HG02973 (cell line): ENCODE results near the gene BTNL3.
"Not testable (repeated sequence)": the region's sequence is repeated elsewhere in the genome, so short reads cannot be mapped to it uniquely, and the experiment has no call there.

Source experiments
- ATAC-seq: cut with Tn5 transposase; IDR thresholded peaks from one replicate; pipeline ENCODE4 v1.9.1; 2021; ENCODE audit warnings: moderate library complexity; ENCODE audit not compliant: unreplicated experiment

Gene BTNL3

GRCh38 chr5:181017448-181017847 is 28.8 kb downstream of the BTNL3 start:
- ATAC-seq = not testable (repeated sequence)

- no peak for ATAC-seq
Measured at GRCh38 chr5:181020688-181021087, 32.0 kb downstream of the BTNL3 start.

GRCh38 chr5:181024245-181025064 is 35.8 kb downstream of the BTNL3 start:
- ATAC-seq = no peak

- ATAC-seq = no peak
Measured at GRCh38 chr5:181027452-181028031, 38.9 kb downstream of the BTNL3 start.

- ATAC-seq = no peak
Measured at GRCh38 chr5:181028032-181028819, 39.6 kb downstream of the BTNL3 start.

GRCh38 chr5:181031716-181032115 is 43.1 kb downstream of the BTNL3 start:
- ATAC-seq = no peak

GRCh38 chr5:181035991-181036815 is 47.6 kb downstream of the BTNL3 start:
- no peak for ATAC-seq

- ATAC-seq = no peak
Measured at GRCh38 chr5:181036816-181037364, 48.2 kb downstream of the BTNL3 start.

- no peak for ATAC-seq
Measured at GRCh38 chr5:181037365-181037861, 48.8 kb downstream of the BTNL3 start.

GRCh38 chr5:181039471-181039870 is 50.8 kb downstream of the BTNL3 start:
- ATAC-seq = no peak

GRCh38 chr5:181039931-181040630 is 51.4 kb downstream of the BTNL3 start, which contains the start of gene BTNL9:
BTNL9 (plus strand) TSS chr5:181040266; CDS start chr5:181045490, 5,224 bp downstream.
- no peak for ATAC-seq

- ATAC-seq = no peak
Measured at GRCh38 chr5:181040631-181040945, 51.9 kb downstream of the BTNL3 start.

- ATAC-seq = no peak
Measured at GRCh38 chr5:181041043-181041442, 52.4 kb downstream of the BTNL3 start.

GRCh38 chr5:181042036-181042713 is 53.5 kb downstream of the BTNL3 start:
- ATAC-seq = no peak

GRCh38 chr5:181042722-181043121 is 54.1 kb downstream of the BTNL3 start:
- no peak for ATAC-seq

- ATAC-seq = no peak
Measured at GRCh38 chr5:181043285-181044092, 54.8 kb downstream of the BTNL3 start.

- ATAC-seq = no peak
Measured at GRCh38 chr5:181044093-181044599, 55.5 kb downstream of the BTNL3 start.

GRCh38 chr5:181044662-181045305 is 56.1 kb downstream of the BTNL3 start:
- no peak for ATAC-seq
